Ureter (tissue), 1 donor: ENCODE results near the gene AP4E1. TPM values are rescaled to one million over a fixed set of nuclear protein-coding genes. Genes with fewer than 3 reads are reported as not detected.
"Not testable (repeated sequence)": the region's sequence is repeated elsewhere in the genome, so short reads cannot be mapped to it uniquely, and the experiment has no call there.

Source experiments
- DNase-seq: peaks from one replicate; pipeline ENCODE4 v3.0.0-alpha.2; 2020; ENCODE audit warnings: low spot score
- total RNA-seq: library from RNA; stranded (reverse); gene quantifications from one replicate; pipeline ENCODE4 v1.2.4, GENCODE V29; 2023
- donor health status: DM: yes; HTN: yes; CAD: no.

The AP4E1 gene
- total RNA-seq, 1 donor from 2014 or later, result 12.4 TPM

DNA sequence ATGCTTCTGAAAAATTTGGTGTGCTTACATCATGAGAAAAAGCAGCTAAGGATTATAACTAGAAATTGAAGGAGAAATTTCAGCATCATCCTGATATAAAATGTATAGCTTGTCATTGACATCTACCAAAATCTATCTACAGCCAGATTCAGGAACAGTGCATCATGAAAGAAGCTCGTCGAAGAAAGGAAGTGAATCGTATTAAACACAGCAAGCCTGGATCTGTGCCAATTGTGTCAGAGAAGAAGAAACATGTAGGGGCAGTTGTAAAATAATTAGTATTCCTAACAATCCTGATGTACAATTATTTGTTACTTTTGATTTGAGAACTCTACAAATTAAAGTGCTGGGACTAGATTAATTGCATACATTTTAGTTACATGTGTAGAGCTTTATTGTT lies 37.2 kb downstream of the AP4E1 start:
- no peak for DNase-seq

DNA sequence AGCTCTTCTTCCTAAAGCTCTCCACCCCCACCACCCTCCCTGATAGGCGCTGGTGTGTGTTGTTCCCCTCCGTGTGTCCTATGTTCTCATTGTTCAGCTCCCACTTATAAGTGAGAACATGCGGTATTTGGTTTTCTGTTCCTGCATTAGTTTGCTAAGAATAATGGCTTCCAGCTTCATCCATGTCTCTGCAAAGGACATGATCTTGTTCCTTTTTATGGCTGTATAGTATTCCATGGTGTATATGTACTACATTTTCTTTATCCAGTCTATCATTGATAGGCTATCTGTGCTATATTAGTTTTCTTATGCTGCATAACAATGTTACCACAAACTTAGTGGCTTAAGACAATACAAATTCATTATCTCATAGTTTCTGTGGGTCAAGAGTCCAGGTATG lies 42.3 kb downstream of the AP4E1 start:
- DNase-seq, result not testable (repeated sequence)

GRCh38 chr15:50953302-50953701 lies 44.8 kb downstream of the AP4E1 start:
- DNase-seq, result no peak

DNA sequence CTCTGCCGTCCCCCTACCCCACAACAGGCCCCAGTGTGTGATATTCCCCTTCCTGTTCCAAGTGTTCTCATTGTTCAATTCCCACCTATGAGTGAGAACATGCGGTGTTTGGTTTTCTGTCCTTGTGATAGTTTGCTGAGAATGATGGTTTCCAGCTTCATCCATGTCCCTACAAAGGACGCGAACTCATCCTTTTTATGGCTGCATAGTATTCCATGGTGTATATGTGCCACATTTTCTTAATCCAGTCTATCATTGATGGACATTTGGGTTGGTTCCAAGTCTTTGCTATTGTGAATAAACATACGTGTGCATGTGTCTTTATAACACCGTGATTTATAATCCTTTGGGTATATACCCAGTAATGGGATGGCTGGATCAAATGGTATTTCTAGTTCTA lies 46.4 kb downstream of the AP4E1 start:
- DNase-seq, result not testable (repeated sequence)

DNA sequence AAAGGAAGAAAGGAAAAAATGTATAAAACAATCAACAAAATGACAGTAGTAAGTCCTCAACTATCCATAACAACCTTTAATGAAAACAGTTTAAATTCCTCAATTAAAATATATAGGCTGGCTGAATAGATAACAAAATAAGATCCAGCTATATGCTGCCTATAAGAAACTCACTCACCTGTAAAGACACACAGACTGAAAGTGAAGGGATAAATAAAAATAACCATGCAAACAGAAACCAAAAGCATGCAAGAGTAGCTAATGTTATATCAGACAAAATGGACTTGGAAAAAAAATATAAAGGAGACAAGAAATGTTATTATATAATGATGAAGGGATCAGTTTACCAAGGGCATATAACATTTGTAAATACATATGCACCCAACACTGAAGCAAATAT lies 51.2 kb downstream of the AP4E1 start:
- no peak for DNase-seq

GRCh38 chr15:50964075-50964474 lies 55.6 kb downstream of the AP4E1 start:
- no peak for DNase-seq

DNA sequence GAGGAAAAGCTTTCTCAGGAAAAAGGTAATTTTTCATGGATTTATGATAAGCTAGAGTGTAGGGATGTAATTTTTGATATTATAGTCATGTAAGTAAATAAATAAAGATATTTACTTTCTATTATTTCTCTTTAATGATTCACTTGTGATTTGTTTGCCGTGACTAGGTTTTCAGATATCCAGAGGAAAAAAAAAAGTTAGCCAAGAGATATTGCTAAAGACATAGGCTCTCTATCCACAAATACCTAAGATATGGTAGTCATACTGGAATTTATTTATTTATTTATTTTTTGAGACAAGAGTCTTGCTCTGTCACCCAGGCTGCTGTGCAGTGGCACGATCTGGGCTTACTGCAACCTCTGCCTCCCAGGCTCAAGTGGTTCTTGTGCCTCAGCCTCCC lies 59.9 kb downstream of the AP4E1 start:
- no peak for DNase-seq

DNA sequence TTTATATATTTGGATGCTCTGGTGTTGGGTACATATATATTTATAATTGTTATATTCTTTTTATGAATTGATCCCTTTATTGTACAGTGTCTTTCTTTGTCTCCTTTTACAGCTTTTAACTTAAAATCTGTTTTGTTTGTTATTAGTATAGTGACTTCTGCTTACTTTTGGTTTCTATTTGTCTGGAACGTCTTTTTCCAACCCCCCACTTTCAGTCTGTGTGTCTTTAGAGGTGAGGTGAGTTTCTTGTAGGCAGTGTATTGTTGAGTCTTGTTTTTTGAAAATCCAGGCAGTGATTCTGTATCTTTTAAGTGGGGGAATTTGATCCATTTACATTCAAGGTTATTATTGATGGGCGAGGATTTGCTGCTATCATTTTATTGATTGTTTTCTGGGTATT lies 62.0 kb downstream of the AP4E1 start:
- DNase-seq, result no peak

DNA sequence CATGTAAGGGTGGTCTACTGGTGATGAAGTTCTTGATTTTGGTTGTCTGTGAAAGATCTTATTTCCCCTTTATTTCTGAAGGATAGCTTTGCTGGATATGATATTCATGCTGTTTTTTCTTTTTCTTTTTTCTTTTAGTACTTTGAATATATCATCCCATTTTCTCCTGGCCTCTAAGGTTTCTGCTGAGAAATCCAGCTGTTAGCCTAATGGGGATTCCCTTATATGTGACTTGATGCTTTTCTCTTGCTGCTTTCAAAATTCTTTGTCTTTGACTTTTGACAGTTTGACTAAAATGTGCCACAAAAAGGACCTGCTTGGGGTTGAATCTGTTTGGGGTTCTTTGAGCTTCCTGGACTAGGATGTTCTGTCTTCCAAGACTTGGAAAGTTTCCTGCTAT lies 62.6 kb downstream of the AP4E1 start:
- no peak for DNase-seq

- no peak for DNase-seq
These were observed 63.1 kb downstream of the AP4E1 start for GRCh38 chr15:50971542-50971941.

DNA sequence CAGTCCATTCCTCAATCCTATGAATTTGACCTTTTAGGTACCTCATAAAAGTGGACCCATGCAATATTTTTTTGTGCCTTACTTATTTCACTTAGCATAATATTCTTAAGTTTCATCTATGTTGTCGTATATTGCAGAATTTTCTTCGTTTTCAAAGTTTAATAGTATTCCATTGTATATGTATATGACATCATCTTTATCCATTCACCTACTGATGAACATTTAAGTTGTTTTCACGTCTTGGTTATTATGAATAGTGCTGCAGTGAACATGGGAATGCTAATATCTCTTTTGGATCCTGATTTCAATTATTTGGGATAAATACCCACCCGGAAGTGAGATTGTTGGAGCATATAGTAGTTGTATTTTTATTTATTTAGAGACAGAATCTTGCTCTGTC lies 65.1 kb downstream of the AP4E1 start:
- DNase-seq, result no peak

GRCh38 chr15:50977162-50977561 lies 68.7 kb downstream of the AP4E1 start:
- no peak for DNase-seq

- no peak for DNase-seq
These were observed 70.1 kb downstream of the AP4E1 start for GRCh38 chr15:50978580-50978979.

GRCh38 chr15:50979041-50979440 lies 70.6 kb downstream of the AP4E1 start:
- no peak for DNase-seq

- DNase-seq, result no peak
These were observed 85.1 kb downstream of the AP4E1 start for GRCh38 chr15:50993598-50993997.

DNA sequence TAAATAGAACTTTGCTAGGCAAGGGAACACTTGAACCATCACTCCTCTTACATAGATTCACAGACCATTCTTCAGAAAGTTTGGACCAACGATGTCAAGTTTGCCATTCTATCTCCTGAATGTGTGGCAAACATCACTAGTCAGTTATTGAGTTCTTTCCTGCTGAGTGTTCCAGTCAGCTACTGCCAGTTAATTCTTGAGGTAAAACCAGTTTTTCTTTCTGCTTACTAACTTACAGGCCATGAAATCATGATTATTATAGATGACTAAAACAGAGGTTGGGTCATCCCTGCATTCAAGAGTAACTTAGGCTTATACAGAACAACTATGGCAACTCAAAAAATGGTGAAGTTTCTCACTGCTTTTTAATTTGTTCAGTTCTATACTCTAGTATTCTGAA lies 88.2 kb downstream of the AP4E1 start:
- DNase-seq, result no peak

DNA sequence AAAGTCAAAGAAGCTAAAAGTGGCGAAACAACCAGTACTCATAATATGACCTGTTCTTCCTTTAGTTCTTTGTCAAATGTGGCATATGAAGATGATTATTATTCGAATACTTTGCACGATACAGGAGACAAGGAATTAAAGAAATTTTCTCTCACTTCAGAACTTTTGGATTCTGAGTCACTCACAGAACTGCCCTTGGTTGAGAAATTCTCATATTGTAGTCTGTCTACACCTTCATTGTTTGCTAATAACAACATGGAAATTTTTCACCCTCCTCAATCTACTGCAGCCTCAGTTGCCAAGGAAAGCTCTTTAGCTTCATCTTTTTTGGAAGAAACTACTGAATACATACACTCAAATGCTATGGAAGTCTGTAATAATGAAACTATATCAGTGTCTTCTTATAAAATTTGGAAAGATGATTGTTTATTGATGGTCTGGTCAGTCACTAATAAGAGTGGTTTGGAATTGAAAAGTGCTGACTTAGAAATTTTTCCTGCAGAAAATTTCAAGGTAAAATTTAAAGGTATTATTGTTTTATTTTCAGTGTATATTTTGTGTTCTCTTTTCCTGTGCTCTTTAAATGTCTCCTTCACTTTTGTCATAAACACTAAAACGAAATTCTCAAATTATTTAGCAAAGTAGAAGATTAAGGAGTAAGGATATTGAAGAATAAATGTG lies 89.0 kb downstream of the AP4E1 start:
- DNase-seq, result no peak

DNA sequence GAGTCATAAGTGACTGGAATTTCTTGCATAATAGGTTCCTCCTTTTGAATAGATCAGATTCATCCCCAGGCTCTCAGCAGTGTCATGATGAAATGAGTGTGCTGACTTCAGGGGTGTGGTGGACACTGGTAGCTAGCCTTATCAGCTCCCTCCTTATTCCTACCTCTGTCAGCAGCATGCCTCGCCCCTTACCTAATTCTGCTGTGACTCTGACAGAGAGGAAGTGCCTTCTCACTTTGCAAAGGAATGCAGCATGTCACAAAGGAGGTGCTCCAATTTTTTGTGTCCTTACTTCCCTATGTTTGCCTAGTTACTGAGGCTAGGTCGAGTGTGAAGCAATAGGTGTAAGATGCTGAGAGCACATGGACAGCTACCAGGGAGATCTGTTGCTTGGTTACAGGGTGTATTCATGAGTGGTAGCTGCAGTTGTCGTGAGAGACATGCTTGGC lies 95.6 kb downstream of the AP4E1 start:
- DNase-seq, result no peak

GRCh38 chr15:51006336-51006985 lies 98.0 kb downstream of the AP4E1 start:
- no peak for DNase-seq

GRCh38 chr15:51007131-51007666 lies 98.7 kb downstream of the AP4E1 start:
- DNase-seq, result no peak

- no peak for DNase-seq
These were observed 102.7 kb downstream of the AP4E1 start for GRCh38 chr15:51011212-51011611.

- no peak for DNase-seq
These were observed 108.1 kb downstream of the AP4E1 start for GRCh38 chr15:51016615-51017014.

- no peak for DNase-seq
These were observed 113.7 kb downstream of the AP4E1 start for GRCh38 chr15:51022206-51022605.
